ENCODE measurements around the gene SHISA9.

SHISA9 gene

DNA sequence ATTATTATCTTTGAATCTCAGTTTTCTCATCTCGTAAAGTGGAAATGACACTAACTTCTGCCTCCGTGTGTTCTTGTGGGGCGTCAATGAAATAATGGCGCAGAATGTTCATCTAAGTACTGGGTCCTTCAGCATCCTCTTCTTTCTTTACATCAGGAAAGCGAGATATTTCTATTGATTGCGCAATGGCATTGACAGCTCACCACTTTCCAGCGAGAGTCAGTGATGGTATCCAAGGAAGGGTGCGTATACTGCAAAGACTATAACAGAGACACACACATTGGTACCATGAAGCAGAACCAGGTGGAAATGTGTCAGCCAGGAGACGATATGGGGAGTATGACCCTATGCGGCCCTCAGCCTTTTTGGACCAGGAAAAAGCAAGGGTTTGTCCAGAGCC, 162.1 kb downstream of the SHISA9 start:
- in situ Hi-C loops (cut with MboI; ENCODE audit: low sequenced_read_pairs): no loop called here

DNA sequence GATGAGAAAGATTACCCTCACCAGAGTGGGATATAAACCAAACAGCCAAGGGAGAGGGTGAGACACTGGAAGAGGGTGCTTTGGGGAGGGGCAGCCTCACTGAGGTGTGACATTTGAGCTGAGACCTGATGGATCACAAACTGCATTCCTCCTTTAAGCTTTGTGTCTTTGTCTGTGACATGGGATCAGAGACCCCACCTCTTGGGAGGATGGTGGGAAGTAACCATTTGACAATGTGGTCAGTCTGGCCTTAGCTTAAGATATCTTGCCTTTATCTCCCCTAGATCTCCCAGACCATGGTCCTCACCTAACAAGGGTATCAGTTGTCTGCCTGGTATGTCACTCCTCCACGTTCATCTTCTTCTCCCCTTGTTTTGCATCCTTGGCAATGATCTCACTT, 163.4 kb downstream of the SHISA9 start:
- in situ Hi-C loops (cut with MboI; ENCODE audit: low sequenced_read_pairs): no loop called here

DNA sequence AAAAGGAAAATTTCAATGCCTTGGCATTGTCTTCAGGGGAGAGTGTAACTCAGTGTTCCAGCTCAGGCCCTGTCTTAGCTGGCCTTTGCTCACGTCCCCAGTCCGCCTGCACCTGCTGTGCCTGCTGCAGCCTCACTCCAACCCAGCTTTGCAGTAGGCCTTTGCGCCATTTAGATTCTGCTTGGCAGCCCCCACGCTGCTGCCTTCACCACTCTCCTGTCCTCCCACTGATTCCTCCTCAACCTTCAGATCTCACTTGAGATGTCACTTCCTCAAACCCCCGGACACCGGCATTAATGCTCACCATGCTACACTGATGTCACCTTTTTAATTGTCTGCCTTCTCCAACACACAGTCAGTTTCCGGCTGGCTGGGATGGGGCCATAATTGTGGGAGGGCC, 166.2 kb downstream of the SHISA9 start:
- in situ Hi-C loops (cut with MboI; ENCODE audit: low sequenced_read_pairs): no loop called here

DNA sequence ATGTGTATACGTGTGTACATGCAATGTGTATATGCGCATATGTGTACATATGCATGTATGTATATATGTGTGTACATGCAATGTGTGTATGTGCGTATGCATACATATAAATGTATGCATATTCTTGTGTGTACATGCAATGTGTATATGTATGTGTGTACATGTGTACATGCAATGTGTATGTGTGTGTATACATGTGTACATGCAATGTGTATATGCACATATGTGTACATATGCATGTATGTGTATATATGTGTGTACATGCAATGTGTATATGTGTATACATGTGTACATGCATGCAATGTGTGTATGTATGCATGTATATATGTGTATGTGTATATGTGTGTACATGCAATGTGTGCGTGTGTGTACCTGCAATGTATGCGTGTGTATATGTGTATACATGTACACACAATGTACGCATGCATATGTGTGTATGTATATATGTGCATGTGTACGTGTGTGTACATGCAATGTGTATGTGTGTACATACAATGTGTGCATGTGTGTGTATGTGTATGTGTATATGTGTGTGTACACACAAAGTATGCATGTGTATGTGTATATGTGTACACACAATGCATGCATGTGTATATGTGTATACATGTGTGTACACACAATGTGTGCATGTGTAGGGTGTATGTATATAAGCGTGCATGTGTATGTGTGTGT, 167.7 kb downstream of the SHISA9 start:
- in situ Hi-C loops (cut with MboI; ENCODE audit: low sequenced_read_pairs): no loop called here

DNA sequence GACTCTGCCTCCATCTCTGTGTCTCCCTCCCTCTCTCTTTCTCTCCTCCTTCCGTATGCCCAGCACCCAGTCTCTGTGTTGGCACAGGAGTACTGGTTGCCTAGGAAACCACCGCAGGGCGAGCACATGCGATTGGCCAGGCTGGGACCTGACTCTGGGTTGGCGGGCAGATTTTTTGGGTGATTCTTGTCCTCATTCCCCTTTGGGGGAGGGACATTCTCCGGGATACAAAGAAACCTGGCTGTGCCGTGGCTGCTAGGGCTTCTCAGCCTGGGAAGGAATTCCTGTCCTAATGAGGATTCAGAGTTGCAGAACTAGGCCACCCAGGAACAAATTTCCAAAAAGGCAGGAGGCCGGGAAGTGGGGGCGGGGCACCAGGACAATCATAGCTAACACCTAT, 168.9 kb downstream of the SHISA9 start:
- in situ Hi-C loops (cut with MboI; ENCODE audit: low sequenced_read_pairs): no loop called here

DNA sequence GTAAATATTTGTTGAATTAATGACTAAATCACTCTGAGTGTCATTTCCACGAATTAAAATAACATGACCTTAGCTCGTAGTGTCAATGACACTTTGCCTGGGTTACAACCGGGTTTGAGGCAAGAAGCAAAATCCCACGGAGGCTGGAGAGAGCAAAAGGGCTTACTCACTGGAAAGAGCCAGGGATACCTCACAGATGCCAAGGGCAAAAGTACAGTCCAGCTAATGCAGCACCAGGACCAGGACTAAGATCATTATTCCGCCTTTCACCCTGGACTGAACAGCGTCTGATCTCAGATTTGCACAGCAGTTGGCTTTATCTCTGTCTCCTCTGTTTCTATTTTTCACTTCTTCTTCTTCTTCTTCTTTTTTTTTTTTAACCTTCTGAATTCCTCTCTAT, 175.5 kb downstream of the SHISA9 start:
- in situ Hi-C loops (cut with MboI; ENCODE audit: low sequenced_read_pairs): no loop called here

DNA sequence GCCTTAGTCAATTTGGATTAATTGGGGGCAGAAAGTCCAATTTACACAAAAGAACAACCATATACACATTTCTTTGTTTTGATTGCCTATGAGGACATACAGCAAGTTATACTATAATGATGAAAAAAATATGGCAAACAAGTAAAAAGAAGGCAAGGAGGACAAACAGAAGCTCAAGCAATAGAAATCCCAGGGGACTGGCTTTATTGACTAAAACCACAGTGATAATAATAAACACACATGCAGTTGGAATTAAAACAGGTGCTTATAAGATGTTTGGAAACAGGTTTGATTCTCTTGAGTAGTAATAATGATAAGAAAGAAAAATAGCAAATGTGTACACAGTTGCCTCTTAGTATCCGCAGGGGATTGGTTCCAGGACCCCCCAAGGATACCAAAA, 176.4 kb downstream of the SHISA9 start:
- in situ Hi-C loops (cut with MboI; ENCODE audit: low sequenced_read_pairs): no loop called here

DNA sequence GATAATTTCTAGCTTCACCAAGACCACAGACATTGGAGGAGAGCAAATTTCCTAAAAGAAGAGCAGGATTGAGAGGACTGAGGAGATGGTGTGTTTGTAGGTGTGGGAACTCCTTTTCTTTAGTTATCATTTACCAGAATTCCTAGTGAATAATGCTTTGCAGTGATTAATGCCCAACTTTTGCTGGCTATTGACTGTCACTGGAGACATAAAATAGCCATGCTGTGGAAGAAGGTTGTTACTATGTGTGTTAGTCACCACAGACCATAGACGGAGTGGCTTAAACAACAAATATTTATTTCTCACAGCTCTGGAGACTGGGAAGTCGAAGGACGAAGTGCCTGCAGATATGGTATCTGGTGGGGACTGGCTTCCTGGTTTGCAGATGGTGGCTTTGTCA, 179.1 kb downstream of the SHISA9 start:
- in situ Hi-C loops (cut with MboI; ENCODE audit: low sequenced_read_pairs): no loop called here

DNA sequence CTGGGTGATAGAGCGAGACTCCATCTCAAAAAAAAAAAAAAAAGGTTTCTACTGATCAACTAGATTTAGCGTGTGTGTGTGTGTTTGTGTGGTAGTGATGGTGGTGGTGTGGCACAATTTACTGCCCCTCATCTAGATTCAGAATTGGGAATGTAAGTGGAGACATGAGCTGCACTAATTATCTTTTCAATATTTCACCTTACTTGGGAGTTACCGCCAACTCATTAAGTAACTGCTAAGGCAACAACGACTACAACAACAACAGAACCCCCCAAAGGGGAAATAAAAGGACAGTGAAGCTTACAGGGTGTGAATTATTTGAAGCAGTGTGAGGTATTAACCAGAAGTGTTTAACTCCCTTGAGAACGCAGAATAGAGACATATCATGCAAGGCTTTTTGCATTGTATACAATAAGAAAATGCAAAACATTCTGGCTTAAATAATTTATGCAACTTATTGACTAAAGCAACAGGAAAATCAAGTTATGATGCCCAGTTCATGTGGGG, 180.5 kb downstream of the SHISA9 start:
- in situ Hi-C loops (cut with MboI; ENCODE audit: low sequenced_read_pairs): no loop called here

DNA sequence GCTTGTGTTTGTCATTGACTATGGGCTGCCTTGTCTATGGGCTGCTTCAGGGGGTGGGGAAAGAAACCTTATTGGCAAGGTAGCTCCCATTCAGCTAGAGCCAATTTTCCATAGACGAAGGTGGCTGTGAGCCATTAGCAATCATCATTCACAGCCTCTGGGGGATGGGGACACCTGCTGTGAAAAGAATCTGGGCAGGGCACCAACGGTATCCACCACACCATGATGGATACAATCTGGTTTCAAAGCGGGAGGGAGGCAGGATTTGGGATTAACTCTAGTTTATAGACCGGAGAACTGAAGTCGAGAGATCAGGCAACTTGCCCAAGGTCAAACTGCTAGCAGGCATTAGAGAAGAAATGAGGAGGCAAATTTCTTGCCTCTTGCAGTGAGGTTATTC, 182.3 kb downstream of the SHISA9 start:
- in situ Hi-C loops (cut with MboI; ENCODE audit: low sequenced_read_pairs): no loop called here

DNA sequence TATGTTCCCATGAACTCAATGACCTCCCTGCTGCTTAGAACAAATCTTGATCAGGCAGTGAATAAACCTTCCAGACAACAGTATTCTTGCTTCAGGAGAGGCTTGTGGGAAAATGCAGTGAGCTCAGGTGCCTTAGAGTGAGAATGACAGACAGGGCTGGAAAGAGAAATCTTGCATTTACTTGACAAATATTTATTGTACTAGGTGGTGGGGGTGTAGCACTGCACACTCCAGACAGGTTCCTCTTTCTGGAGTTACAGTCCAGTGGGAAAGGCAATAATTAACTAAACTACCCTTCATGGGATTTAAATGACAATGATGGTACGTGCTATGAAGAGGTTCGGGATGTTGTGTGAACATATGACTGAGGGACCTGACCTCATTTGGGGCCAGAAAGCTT, 182.9 kb downstream of the SHISA9 start:
- in situ Hi-C loops (cut with MboI; ENCODE audit: low sequenced_read_pairs): no loop called here

DNA sequence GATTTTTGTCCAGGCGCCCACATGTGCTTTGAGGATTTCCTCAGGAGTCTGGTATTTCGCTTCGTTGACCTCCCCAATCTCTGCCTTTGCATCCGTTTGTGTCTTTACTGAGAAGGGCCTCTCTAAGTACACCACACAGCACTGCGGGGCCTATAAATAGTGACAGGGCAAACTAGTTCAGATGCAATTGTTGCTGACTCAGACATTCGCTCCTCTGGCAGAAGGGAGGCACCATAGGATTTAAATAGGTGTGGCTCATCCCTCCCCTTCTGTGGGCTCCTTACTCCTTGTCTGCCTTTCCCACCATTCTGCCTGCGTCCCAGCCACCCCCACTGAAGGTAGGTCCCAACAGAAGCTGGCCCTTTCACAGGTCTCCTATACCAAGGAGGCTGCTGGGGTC, 192.3 kb downstream of the SHISA9 start:
- in situ Hi-C loops (cut with MboI; ENCODE audit: low sequenced_read_pairs): no loop called here

DNA sequence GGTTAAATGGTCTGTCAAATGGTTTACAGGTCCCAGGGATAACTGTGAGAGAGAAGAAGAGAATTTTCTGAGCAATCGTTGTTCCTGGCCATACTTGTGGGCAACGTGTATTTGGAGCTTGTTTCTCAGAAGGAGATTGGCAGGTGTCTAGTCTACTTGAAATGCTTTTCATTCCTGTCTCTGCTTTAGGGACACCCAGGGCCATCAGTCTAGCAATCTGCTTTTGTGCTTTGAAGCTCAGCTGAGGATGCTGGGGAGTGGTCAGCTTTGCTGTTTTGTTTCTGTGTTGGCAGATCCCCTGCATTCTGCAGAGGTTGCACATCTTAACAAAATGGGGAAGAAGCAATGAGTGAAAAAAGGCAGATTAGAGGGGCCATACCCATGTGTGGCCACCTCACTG, 193.7 kb downstream of the SHISA9 start:
- in situ Hi-C loops (cut with MboI; ENCODE audit: low sequenced_read_pairs): no loop called here

DNA sequence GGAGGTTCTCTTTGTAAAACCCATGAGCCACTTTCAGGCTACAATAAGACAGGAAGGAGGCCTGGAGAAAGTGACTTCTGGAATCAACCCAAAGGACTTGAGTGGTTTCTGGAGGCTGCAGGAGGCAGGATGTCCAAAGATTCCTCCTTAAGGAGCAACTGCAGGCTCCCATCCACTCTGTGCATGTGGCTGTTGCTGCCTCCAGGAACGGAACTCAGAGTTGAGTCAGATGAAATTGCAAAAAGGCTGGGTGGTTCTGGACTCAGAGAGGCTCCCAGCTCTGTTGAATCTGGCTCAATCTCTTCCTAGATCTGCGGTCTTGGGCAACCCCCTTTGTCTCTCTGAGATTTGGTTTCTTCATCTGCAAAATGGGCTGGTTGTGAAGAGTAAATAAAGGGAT, 197.1 kb downstream of the SHISA9 start:
- in situ Hi-C loops (cut with MboI; ENCODE audit: low sequenced_read_pairs): no loop called here

DNA sequence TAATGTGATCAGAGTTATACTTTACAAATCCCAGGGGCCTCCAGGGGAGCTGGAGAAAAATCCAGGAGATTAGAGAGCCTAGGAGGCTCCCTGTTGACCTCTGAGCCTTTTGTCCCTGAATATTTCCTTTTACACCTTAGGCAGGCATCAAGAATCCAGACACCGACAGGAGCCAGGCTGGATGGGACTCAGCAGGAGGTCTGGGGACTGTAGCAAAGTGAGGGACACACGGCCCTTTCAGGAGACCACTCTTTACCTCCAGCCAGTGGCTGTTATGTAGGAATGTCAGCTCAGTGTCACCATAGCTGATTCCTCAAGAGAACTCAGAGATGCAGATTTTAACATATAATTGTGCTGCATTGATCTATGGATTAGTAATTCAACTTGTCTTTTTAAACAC, 198.4 kb downstream of the SHISA9 start:
- in situ Hi-C loops (cut with MboI; ENCODE audit: low sequenced_read_pairs): no loop called here

DNA sequence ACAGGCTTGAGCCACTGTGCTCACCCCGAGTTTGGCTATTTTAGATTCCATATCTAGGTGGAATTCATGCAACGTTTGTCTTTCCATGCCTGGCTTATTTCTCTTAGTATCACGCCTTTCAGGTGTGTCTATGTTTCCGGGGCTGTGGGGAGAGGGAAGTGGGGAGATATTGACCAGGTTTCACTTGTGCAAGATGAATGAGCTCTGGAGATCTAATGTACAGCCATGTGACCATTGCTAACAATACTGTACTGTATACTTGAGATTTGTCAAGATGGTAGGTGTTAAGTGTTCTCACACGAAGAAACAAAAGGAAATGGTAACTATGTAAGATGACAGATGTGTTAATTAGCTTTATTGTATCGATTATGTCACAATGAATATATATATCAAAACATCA, 199.6 kb downstream of the SHISA9 start:
- in situ Hi-C loops (cut with MboI; ENCODE audit: low sequenced_read_pairs): no loop called here

DNA sequence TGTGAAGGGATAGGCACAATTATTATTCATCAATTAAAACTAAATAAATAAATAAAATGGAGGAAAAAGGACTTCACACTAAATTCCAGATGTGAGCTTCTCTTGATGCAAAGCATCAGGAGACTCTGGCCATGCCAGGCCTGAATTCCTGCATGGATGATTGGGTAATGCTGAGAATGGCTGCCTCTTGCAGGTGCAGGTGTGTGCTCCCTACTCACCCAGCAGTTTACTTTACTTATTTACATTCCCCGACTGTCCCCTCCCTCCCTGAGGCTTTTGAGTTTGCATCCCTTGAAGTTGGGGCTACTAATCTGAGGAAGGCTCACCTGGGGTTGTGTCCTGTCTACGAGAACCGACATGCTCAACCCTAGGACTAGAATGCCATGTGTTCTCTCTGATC, 200.4 kb downstream of the SHISA9 start:
- in situ Hi-C loops (cut with MboI; ENCODE audit: low sequenced_read_pairs): no loop called here

DNA sequence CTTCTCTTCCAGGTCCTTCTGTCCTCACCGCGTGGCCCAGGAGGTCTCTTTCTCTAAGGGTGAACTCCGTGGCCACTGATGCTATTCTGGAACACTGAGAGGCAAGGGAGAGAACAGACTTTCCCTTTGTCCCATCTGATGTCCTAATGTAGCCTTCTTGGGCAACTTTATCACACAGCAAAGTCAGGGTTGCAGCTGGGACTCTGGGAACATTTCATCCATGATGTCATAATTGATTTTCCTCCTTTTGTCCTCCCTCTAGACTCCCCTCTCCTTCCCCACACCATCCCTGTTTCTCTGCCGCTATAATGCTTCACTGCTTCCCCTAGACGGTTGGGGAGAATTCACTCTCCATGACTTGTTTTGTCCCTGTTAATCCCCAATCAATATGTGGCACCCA, 201.0 kb downstream of the SHISA9 start:
- in situ Hi-C loops (cut with MboI; ENCODE audit: low sequenced_read_pairs): no loop called here

DNA sequence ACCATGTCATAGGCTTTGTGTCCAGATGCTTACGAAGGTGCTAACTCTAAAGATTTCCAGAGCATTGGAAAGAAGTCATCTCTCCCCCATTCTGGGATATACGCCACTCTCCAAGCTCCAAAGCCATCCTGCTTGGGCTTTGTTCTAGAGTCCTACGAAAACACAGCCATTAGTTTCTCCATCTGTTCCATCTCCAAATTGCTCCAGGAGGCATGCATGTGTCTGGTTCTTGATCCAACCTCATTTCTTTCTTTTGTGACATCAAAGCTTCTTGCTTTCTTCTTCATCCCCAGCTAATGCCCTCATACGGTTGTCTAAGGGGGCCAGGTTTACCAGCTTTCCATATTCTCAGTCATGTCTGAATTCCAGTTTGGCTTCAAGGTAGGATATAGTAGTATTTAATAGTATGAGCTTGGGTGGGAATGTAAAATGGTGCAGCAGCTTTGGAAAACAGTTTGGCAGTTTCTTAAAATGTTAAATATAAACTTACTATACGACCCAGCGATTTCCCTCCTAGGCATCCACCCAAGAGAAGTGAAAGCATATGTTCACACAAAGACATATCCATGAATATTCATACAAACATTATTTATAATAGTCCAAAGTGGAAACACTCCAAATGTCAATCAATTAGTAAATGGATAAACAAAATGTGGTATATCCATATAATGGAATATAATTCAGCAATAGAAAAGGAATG, 202.6 kb downstream of the SHISA9 start:
- in situ Hi-C loops (cut with MboI; ENCODE audit: low sequenced_read_pairs): no loop called here

DNA sequence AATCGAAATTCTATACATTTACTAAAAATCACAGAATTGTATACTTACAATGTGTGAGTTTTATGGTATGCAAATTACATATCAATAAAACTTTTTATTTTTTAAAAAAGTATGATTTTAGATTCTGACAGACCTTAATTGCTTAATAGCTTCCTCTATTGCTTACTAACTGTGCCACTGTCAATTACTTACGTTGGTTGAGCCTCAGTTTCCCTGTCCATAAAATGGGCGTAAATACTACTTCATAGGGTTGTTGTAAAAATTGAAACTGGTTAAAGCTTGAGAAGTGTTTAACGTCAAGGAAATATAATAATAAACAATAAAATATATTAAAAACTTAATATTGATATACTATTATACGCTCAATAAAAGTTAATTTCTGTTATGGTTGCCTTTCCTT, 203.4 kb downstream of the SHISA9 start:
- in situ Hi-C loops (cut with MboI; ENCODE audit: low sequenced_read_pairs): no loop called here

DNA sequence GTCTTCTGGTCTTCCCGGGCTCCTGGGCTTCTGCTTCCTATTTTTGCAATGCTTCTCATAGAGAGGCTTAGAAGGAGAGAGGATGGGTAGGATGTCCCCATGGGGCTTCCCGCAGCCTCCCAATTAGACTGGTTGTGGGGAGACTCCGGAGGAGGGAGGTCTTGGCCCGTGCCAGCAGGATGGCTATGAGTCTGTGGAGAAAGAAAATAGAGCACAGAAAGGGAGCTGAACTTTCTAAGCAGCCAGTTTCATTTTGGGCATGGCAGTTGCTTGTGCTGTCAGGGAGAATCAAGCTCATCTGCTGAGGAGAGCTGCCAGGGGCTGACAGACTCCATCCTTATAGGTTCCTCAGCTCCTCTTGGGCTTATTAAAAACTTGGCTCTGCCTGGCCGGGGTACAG, 204.0 kb downstream of the SHISA9 start:
- in situ Hi-C loops (cut with MboI; ENCODE audit: low sequenced_read_pairs): no loop called here

DNA sequence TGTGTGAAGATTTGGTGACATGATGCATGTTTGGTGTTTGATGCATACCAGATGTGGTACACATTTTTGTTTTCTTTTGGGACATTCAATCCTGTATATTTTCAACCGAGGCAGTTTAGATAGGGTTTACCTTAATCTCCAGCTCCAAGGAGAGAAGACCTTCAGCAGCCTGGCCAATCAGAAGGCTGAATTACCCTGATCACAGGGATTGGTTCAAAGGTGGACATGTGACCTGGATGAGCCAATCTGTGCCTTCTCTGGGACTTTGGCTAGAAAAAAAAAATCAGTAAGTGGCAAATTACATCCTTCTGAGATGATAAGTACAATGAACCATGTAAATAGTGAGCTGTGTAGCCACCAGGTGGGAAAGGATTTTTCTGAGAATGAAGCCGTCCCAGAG, 205.1 kb downstream of the SHISA9 start:
- in situ Hi-C loops (cut with MboI; ENCODE audit: low sequenced_read_pairs): no loop called here

DNA sequence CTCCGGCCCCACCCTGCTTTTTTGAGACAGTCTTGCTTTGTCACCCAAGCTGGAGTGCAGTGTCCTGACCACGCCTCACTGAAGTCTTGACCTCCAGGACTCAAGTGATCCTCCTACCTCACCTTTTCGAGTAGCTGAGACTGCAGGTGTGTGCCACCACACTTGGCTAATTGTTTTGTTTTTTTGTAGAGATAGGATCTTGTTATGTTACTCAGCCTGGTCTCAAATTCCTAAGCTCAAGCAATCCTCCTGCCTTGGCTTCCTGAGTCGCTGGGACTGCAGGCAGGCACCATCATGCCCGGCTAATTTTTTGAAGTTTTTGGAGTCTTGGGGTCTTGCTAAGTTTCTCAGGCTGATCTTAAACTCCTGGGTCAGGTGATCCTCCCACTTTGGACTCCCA, 206.7 kb downstream of the SHISA9 start:
- in situ Hi-C loops (cut with MboI; ENCODE audit: low sequenced_read_pairs): no loop called here
